ENCODE measurements around the gene SH3RF1. TPM values are rescaled to one million over a fixed set of nuclear protein-coding genes. Genes with fewer than 3 reads are reported as not detected.

SH3RF1 gene
- 15.4 TPM for polyA plus RNA-seq (2013, experiment 1 of 2)
- polyA plus RNA-seq (2013, experiment 2 of 2): 12.3 TPM

- H3K27ac ChIP-seq (ENCODE audit: low read depth, low read length, severe bottlenecking): peak within 1 kb of the TSS; percentile 79
- peaks cover 5% of the 10 kb centered on the region for H3K36me3 ChIP-seq (ENCODE audit: control insufficient read depth, insufficient read depth, low read length)
- peaks cover 20% of the 10 kb centered on the region for H3K4me1 ChIP-seq (ENCODE audit: control insufficient read depth, insufficient read depth, low read length, poor library complexity, severe bottlenecking)
- WGBS, 2 experiments (ENCODE audit: insufficient coverage in 2 of 2): 0% methylated on average over 49 to 81 of the region's 110 CpGs
- peak within 1 kb of the TSS; percentile 93 for H3K4me3 ChIP-seq (ENCODE audit: extremely low read depth, insufficient read depth, low read length, poor library complexity, severe bottlenecking)
- H3K9me3 ChIP-seq (ENCODE audit: control insufficient read depth, low read length): no peaks in the 10 kb centered on the region
Measured at GRCh38 chr4:169270810-169271691, at the start of gene SH3RF1. Gene SH3RF1, minus strand, starts transcription at chr4:169270956. Its CDS starts 1,744 bp downstream, at chr4:169269212.

- Histone ChIP-seq H3K36me3 (ENCODE audit: control insufficient read depth, insufficient read depth, low read length) (no peaks in the 10 kb centered on the region), H3K27ac (ENCODE audit: low read depth, low read length, severe bottlenecking) (peak overlapping the region; percentile 12), H3K4me1 (ENCODE audit: control insufficient read depth, insufficient read depth, low read length, poor library complexity, severe bottlenecking) (no peaks in the 10 kb centered on the region), H3K9me3 (ENCODE audit: control insufficient read depth, low read length) (no peaks in the 10 kb centered on the region), H3K4me3 (ENCODE audit: extremely low read depth, insufficient read depth, low read length, poor library complexity, severe bottlenecking) (no peak overlapping the region)
- 49 to 71% methylated on average over 3 of the region's 5 CpGs for WGBS, 2 experiments (ENCODE audit: insufficient coverage in 2 of 2)
Measured at GRCh38 chr4:169315530-169316343, 45.0 kb upstream of the SH3RF1 start.

GRCh38 chr4:169314906-169315305 lies 44.1 kb upstream of the SH3RF1 start:
- Histone ChIP-seq H3K4me1 (ENCODE audit: control insufficient read depth, insufficient read depth, low read length, poor library complexity, severe bottlenecking) (no peaks in the 10 kb centered on the region), H3K27ac (ENCODE audit: low read depth, low read length, severe bottlenecking) (no peak overlapping the region), H3K9me3 (ENCODE audit: control insufficient read depth, low read length) (no peaks in the 10 kb centered on the region), H3K36me3 (ENCODE audit: control insufficient read depth, insufficient read depth, low read length) (no peaks in the 10 kb centered on the region), H3K4me3 (ENCODE audit: extremely low read depth, insufficient read depth, low read length, poor library complexity, severe bottlenecking) (no peak overlapping the region)
- WGBS, 2 experiments (ENCODE audit: insufficient coverage in 2 of 2): 89 to 97% methylated on average over 4 to 5 of the region's 8 CpGs

- Histone ChIP-seq H3K36me3 (ENCODE audit: control insufficient read depth, insufficient read depth, low read length) (no peaks in the 10 kb centered on the region), H3K27ac (ENCODE audit: low read depth, low read length, severe bottlenecking) (no peak overlapping the region), H3K9me3 (ENCODE audit: control insufficient read depth, low read length) (no peaks in the 10 kb centered on the region), H3K4me1 (ENCODE audit: control insufficient read depth, insufficient read depth, low read length, poor library complexity, severe bottlenecking) (no peaks in the 10 kb centered on the region), H3K4me3 (ENCODE audit: extremely low read depth, insufficient read depth, low read length, poor library complexity, severe bottlenecking) (no peak overlapping the region)
- WGBS, 2 experiments (ENCODE audit: insufficient coverage in 2 of 2): no CpG with 5 or more reads among the region's 2 CpGs
Measured at GRCh38 chr4:169313732-169314131, 43.0 kb upstream of the SH3RF1 start.

- Histone ChIP-seq H3K9me3 (ENCODE audit: control insufficient read depth, low read length) (no peaks in the 10 kb centered on the region), H3K36me3 (ENCODE audit: control insufficient read depth, insufficient read depth, low read length) (no peaks in the 10 kb centered on the region), H3K27ac (ENCODE audit: low read depth, low read length, severe bottlenecking) (no peak overlapping the region), H3K4me1 (ENCODE audit: control insufficient read depth, insufficient read depth, low read length, poor library complexity, severe bottlenecking) (no peaks in the 10 kb centered on the region), H3K4me3 (ENCODE audit: extremely low read depth, insufficient read depth, low read length, poor library complexity, severe bottlenecking) (no peak overlapping the region)
- WGBS, 2 experiments (ENCODE audit: insufficient coverage in 2 of 2): 94 to 96% methylated on average over 2 of the region's 6 CpGs
Measured at GRCh38 chr4:169312690-169313422, 42.1 kb upstream of the SH3RF1 start.

GRCh38 chr4:169311643-169312365 lies 41.0 kb upstream of the SH3RF1 start:
- Histone ChIP-seq H3K4me3 (ENCODE audit: extremely low read depth, insufficient read depth, low read length, poor library complexity, severe bottlenecking) (no peak overlapping the region), H3K4me1 (ENCODE audit: control insufficient read depth, insufficient read depth, low read length, poor library complexity, severe bottlenecking) (no peaks in the 10 kb centered on the region), H3K27ac (ENCODE audit: low read depth, low read length, severe bottlenecking) (no peak overlapping the region), H3K9me3 (ENCODE audit: control insufficient read depth, low read length) (no peaks in the 10 kb centered on the region), H3K36me3 (ENCODE audit: control insufficient read depth, insufficient read depth, low read length) (no peaks in the 10 kb centered on the region)
- WGBS, 2 experiments (ENCODE audit: insufficient coverage in 2 of 2): 67 to 70% methylated on average over 9 to 10 of the region's 12 CpGs

- H3K4me1 ChIP-seq (ENCODE audit: control insufficient read depth, insufficient read depth, low read length, poor library complexity, severe bottlenecking): no peaks in the 10 kb centered on the region
- H3K27ac ChIP-seq (ENCODE audit: low read depth, low read length, severe bottlenecking): no peak overlapping the region
- H3K36me3 ChIP-seq (ENCODE audit: control insufficient read depth, insufficient read depth, low read length): no peaks in the 10 kb centered on the region
- H3K4me3 ChIP-seq (ENCODE audit: extremely low read depth, insufficient read depth, low read length, poor library complexity, severe bottlenecking): no peak overlapping the region
- 86 to 97% methylated on average over 10 to 11 of the region's 12 CpGs for WGBS, 2 experiments (ENCODE audit: insufficient coverage in 2 of 2)
- H3K9me3 ChIP-seq (ENCODE audit: control insufficient read depth, low read length): no peaks in the 10 kb centered on the region
Measured at GRCh38 chr4:169309326-169309967, 38.7 kb upstream of the SH3RF1 start.

GRCh38 chr4:169307576-169307975 lies 36.8 kb upstream of the SH3RF1 start:
- Histone ChIP-seq H3K9me3 (ENCODE audit: control insufficient read depth, low read length) (no peaks in the 10 kb centered on the region), H3K4me1 (ENCODE audit: control insufficient read depth, insufficient read depth, low read length, poor library complexity, severe bottlenecking) (no peaks in the 10 kb centered on the region), H3K36me3 (ENCODE audit: control insufficient read depth, insufficient read depth, low read length) (no peaks in the 10 kb centered on the region), H3K4me3 (ENCODE audit: extremely low read depth, insufficient read depth, low read length, poor library complexity, severe bottlenecking) (no peak overlapping the region), H3K27ac (ENCODE audit: low read depth, low read length, severe bottlenecking) (no peak overlapping the region)
- WGBS, 2 experiments (ENCODE audit: insufficient coverage in 2 of 2): 88% methylated on average over 1 of the region's 2 CpGs; no CpG with 5 or more reads in 1 of the 2 experiments

- Histone ChIP-seq H3K27ac (ENCODE audit: low read depth, low read length, severe bottlenecking) (no peak overlapping the region), H3K4me1 (ENCODE audit: control insufficient read depth, insufficient read depth, low read length, poor library complexity, severe bottlenecking) (no peaks in the 10 kb centered on the region), H3K9me3 (ENCODE audit: control insufficient read depth, low read length) (no peaks in the 10 kb centered on the region), H3K36me3 (ENCODE audit: control insufficient read depth, insufficient read depth, low read length) (no peaks in the 10 kb centered on the region), H3K4me3 (ENCODE audit: extremely low read depth, insufficient read depth, low read length, poor library complexity, severe bottlenecking) (no peak overlapping the region)
- 80% methylated on average over 2 of the region's 2 CpGs; no CpG with 5 or more reads in 1 of the 2 experiments for WGBS, 2 experiments (ENCODE audit: insufficient coverage in 2 of 2)
Measured at GRCh38 chr4:169305651-169306050, 34.9 kb upstream of the SH3RF1 start.

Measured in mesodermal cell (in vitro differentiated cells).